Epithelial cell of proximal tubule (primary cell): ENCODE data around the gene PROB1. TPM values are rescaled to one million over a fixed set of nuclear protein-coding genes. Genes with fewer than 3 reads are reported as not detected.

Experiments
- DNase-seq: peaks from one replicate; pipeline ENCODE4 v3.0.0-alpha.2; 2011; ENCODE audit warnings: low read depth
- H3K4me3 ChIP-seq: 2 replicates; pipeline ENCODE4 v1.5.1; 2011; ENCODE audit warnings: low read depth, mild to moderate bottlenecking, low read length
- CTCF ChIP-seq: conservative IDR thresholded peaks from 2 replicates; pipeline ENCODE4 v1.5.1; 2012; ENCODE audit warnings: low read depth, mild to moderate bottlenecking, low read length
- total RNA-seq: library from RNA; depleted of rRNA; stranded (reverse); fragments of >200 nt; gene quantifications from 2 replicates; pipeline ENCODE4 v1.2.3, GENCODE V29; 2015

Gene PROB1
- total RNA-seq, 1 donor from 2014 or later, result 2.7 TPM

DNA sequence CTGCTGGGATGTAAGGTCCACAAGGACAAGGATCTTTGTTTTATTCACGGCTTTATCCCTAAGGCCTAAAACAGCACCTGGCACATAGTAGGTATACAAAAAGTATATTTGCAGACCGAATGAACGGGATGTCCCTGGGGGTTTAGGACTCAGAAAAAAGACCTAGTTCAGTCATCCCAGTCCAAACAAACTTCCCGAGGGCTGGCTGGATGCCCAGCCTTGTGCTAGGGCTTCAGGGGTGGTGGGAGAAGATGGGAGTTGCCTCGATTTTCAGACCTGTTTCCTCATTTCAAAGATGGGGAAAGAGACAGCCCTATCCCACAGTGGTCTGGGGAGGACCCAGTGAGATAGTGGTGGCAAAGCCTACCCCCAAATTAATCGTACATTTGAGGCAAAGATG lies 3.0 kb upstream of the PROB1 start:
- no peak for DNase-seq
- TF ChIP-seq CTCF, result no peak
- H3K4me3 ChIP-seq, result no peak overlapping the region

- no peak overlapping the region for H3K4me3 ChIP-seq
- no peak for DNase-seq
- TF ChIP-seq CTCF, result no peak
Observed at GRCh38 chr5:139396691-139397090, 1.8 kb upstream of the PROB1 start.

- peak; percentile 33 for TF ChIP-seq CTCF
- no peak for DNase-seq
- H3K4me3 ChIP-seq, result no peak overlapping the region
Observed at GRCh38 chr5:139395844-139396640, 1.1 kb upstream of the PROB1 start.

DNA sequence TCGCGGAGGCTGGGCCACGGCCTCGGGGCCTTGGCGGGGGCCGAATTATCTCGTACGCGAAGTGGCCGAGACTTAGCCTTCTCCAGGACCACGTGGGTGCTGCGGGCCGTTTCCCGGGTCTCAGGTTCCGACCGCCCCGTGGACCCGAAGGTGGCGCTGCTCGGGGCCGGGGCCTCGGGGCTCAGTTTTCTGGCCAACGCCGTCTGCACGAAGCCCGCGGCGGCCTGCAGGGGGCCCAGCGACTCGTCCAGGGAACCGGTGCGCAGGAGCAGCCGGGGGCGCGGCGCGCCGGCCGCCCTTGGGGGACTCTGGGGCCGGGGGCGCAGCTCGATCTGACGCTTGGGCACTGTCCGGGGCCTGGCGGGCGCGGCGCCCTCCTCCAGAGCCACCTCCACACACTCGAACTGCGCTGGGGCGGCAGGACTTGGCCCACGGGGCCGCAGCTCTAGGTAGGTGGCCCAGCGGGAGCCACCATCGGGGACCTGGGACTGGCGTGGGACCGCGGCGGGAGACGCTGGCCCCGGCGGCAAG lies 716 bp downstream of the PROB1 start:
- DNase-seq, result no peak
- peak overlapping the region; percentile 53 for H3K4me3 ChIP-seq

DNA sequence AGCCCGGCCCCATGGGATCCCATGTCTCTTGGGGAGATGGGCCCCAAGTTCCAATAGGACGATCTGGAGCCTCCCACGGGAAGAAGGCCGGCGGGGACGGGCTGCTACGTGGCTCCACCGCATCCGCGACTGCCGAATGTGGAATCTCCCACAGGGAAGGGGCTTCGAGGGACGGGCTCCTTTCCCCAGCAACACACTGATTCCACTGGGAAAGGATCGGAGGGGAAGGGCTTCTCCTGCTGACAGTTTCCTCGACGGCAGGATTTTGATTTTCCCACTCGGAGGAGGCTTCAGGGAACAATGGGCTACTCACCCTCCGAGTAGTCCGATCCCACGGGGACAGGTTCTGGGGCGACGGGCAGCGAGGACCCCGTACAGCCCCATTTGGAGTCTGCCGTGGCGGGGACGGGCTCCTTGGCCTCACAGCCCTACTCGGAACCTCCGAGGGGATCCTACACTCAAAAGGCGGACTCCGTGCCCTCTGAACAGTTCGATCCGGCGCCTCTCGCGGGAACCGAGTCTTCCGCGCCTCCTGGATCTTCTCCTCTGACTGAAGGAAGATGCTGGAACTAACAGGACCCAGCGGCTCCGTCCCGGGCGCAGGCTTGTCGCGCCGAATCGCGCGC lies 1.3 kb downstream of the PROB1 start:
- TF ChIP-seq CTCF, result no peak
- no peak for DNase-seq
- peak overlapping the region; percentile 53 for H3K4me3 ChIP-seq

More for the DNA sequence above, 716 bp downstream of the PROB1 start:
- TF ChIP-seq CTCF, result peak; percentile 47

GRCh38 chr5:139392678-139393496 lies 2.0 kb downstream of the PROB1 start:
- TF ChIP-seq CTCF, result peak; percentile 45
- no peak for DNase-seq
- H3K4me3 ChIP-seq, result peak overlapping the region; percentile 53
